Right atrium auricular region (tissue), 2 donors: ENCODE measurements around the gene MMS19. TPM values are rescaled to one million over a fixed set of nuclear protein-coding genes. Genes with fewer than 3 reads are reported as not detected.

ENCODE experiments used
- DNase-seq: peaks from one replicate; pipeline ENCODE4 v3.0.0-alpha.2; 2019; ENCODE audit warnings: low spot score
- H3K27ac ChIP-seq, 2 donors: fragments of 200-600 bp; sonication (generic); 1 replicate in 1 of 2; 2 replicates in 1 of 2; pipeline ENCODE4 v1.5.1; 2016 to 2019
- H3K27me3 ChIP-seq, 2 donors: fragments of 200-600 bp; sonication (generic); one replicate each; pipeline versions ENCODE4 v1.5.1 to v1.6.0; 2017 to 2019
- H3K36me3 ChIP-seq: fragments of 200-600 bp; sonication (generic); one replicate; pipeline ENCODE4 v1.5.1; 2016
- H3K4me1 ChIP-seq, 2 donors: fragments of 200-600 bp; sonication (generic); one replicate each; pipeline versions ENCODE4 v1.5.1 to v1.6.0; 2017 to 2019
- H3K4me3 ChIP-seq, 2 donors: fragments of 200-600 bp; sonication (generic); 1 replicate in 1 of 2; 2 replicates in 1 of 2; pipeline ENCODE4 v1.5.1; 2017 to 2019; ENCODE audit warnings: mild to moderate bottlenecking in 1 of 2, moderate library complexity in 1 of 2
- H3K9me3 ChIP-seq, 2 donors: fragments of 200-600 bp; sonication (generic); one replicate each; pipeline ENCODE4 v1.5.1; 2019
- total RNA-seq, 2 donors: library from RNA; depleted of rRNA; stranded (reverse); fragments of >200 nt; gene quantifications; one replicate each; pipeline ENCODE4 v1.1.0, GENCODE V29; 2016
- TF ChIP-seq, protein P1 (sequence below), 2 donors: fragments of 200-600 bp; sonication (generic); IDR thresholded peaks; one replicate each; pipeline ENCODE4 v1.5.1; 2019; ENCODE audit warnings: antibody characterized with exemption in 2 of 2

MMS19 gene
- total RNA-seq, 2 donors from 2014 or later, result 48.0 to 51.8 TPM

- TF ChIP-seq, protein P1, sequence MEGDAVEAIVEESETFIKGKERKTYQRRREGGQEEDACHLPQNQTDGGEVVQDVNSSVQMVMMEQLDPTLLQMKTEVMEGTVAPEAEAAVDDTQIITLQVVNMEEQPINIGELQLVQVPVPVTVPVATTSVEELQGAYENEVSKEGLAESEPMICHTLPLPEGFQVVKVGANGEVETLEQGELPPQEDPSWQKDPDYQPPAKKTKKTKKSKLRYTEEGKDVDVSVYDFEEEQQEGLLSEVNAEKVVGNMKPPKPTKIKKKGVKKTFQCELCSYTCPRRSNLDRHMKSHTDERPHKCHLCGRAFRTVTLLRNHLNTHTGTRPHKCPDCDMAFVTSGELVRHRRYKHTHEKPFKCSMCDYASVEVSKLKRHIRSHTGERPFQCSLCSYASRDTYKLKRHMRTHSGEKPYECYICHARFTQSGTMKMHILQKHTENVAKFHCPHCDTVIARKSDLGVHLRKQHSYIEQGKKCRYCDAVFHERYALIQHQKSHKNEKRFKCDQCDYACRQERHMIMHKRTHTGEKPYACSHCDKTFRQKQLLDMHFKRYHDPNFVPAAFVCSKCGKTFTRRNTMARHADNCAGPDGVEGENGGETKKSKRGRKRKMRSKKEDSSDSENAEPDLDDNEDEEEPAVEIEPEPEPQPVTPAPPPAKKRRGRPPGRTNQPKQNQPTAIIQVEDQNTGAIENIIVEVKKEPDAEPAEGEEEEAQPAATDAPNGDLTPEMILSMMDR (IDR thresholded peaks at IDR 0.05), result no peak
- no peak overlapping the region for H3K4me3 ChIP-seq
- H3K4me1 ChIP-seq, result peaks cover 0 to 78% of the 10 kb centered on the region in 2 donors
- no peaks in the 10 kb centered on the region for H3K27me3 ChIP-seq
- H3K27ac ChIP-seq, result peak overlapping the region; percentile 48 to 80
- no peaks in the 10 kb centered on the region for H3K9me3 ChIP-seq
- H3K36me3 ChIP-seq, result no peaks in the 10 kb centered on the region
- DNase-seq, result no peak
Observed at GRCh38 chr10:97518301-97519043, 20.2 kb upstream of the MMS19 start.

DNA sequence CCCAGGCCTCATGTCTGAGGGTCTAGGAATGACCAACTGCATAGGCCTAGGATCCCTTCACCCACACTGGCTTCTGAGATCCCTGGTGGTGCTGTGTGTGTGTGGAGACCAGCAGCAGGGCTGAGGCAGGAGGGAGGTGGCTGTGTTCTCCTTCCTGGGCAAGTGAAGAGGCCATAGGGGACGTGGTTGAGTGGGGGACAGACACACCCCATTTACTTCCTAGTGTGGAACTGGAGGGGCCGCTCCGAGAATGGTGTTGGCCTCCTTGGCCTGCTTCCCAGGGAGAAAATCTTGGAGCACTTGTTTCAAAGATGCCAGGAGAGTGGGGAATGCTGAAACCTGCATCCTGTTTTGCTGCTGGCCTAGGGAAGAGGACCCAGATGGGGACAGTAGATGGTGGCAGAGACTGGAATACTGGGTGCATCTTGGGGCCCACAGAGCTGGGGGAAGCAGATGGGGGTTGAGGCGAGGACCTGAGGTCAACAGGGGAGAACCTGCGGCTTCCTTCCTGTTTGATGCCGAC lies 19.6 kb upstream of the MMS19 start:
- Histone ChIP-seq H3K27ac (peak overlapping the region; percentile 48 to 80), H3K27me3 (no peaks in the 10 kb centered on the region), H3K4me3 (no peak overlapping the region), H3K4me1 (peaks cover 0 to 71% of the 10 kb centered on the region in 2 donors), H3K9me3 (no peaks in the 10 kb centered on the region), H3K36me3 (no peaks in the 10 kb centered on the region)
- no peak for DNase-seq
- TF ChIP-seq, protein P1 (IDR thresholded peaks at IDR 0.05), result no peak

DNA sequence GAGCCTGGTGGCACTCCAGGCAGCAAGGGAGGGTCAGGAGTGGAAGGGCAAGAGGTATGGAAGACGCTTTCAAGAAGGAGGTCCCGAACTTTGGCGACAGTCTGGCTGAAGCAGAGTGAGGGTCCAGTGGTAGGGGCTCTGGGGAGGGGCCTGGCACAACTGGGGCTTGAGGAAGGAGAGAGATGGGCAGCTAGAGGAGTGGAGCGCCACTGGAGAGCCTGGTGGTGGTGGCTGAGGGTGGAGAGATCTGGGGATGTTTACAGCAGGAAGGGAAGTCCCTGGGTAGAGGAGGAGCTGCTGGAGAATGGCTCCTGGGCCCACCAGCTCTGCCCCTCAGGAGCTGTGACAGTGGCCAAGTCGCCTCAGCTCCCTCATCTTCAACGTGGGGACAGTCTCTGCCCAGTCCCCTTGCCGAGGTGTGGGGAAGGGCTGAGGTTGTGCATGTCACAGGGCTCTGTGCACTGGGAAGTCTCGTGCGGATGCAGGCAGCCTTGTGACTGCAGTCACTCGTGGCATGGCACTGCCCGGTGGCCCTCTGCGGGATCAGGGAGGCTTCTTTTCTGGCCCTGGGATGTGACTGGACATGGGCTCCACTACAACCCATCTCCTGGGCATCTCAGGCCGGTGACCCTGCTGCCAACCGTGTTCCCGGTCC lies 19.0 kb upstream of the MMS19 start:
- H3K9me3 ChIP-seq, result no peaks in the 10 kb centered on the region
- no peaks in the 10 kb centered on the region for H3K27me3 ChIP-seq
- H3K4me1 ChIP-seq, result peaks cover 0 to 71% of the 10 kb centered on the region in 2 donors
- DNase-seq, result no peak
- peak overlapping the region; percentile 48 to 80 for H3K27ac ChIP-seq
- no peak overlapping the region for H3K4me3 ChIP-seq
- TF ChIP-seq, protein P1 (IDR thresholded peaks at IDR 0.05), result no peak
- H3K36me3 ChIP-seq, result no peaks in the 10 kb centered on the region

DNA sequence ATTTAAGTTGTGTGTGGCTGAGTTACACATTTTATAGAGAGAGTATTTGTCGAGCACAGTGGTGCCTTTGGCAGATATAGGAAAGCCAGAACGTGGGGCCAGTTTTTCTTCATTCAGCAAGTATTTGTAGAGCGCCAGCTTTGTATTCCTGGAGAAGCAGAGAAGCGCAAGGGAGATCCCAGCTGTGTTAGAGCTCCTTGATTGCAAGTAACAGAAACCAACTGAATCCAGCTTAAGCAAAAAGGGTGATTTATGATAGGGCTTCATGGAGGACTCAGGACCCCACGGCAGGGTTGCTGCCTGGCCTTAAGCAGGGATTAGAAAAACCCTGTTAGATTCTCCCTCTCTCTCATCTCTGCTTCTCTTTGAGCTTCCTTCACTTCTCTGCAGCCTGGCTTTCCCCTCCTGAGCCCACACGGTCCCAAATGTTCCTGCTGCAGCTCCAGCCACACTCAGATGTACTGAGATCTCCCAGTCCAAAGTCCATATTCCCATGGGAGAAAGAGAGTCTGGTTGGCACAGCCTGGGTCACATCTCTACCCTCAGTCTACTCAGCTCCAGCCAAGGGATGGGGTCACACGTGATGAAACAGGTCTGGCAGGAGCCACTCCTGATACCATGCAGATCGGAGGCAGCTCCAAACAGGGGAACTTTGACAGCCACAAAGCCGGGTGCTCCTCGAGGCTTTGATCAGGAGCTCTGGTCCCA lies 17.2 kb upstream of the MMS19 start:
- DNase-seq, result no peak
- Histone ChIP-seq H3K4me1 (peaks cover 0 to 59% of the 10 kb centered on the region in 2 donors), H3K27ac (no peak overlapping the region), H3K36me3 (no peaks in the 10 kb centered on the region), H3K9me3 (no peaks in the 10 kb centered on the region), H3K27me3 (no peaks in the 10 kb centered on the region), H3K4me3 (no peak overlapping the region)
- TF ChIP-seq, protein P1 (IDR thresholded peaks at IDR 0.05), result no peak

DNA sequence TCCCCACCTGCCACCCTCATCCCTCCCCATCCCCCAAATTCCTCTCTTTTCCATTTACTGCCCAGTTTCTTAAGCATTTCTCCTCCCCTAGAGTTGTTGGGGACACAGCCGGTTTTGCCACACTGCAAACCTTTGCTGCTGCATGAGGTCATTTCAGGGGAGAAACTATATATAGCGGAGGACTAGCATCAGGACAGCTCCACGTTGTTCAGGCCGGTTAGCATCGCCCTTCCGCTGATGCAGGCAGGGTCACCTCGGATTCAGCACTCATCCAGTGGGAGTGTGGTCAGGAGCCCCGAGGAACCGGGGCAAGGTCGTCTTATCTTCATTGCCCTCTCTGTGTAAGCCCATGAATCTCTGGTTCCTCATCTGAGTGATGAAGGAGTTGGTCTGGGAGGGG lies 16.1 kb upstream of the MMS19 start:
- Histone ChIP-seq H3K4me1 (peaks cover 0 to 53% of the 10 kb centered on the region in 2 donors), H3K27ac (peak overlapping the region in 1 of 2 donors; percentile 47)

More for the DNA sequence above, 16.1 kb upstream of the MMS19 start:
- Histone ChIP-seq H3K27me3 (no peaks in the 10 kb centered on the region), H3K36me3 (no peaks in the 10 kb centered on the region), H3K4me3 (no peak overlapping the region), H3K9me3 (no peaks in the 10 kb centered on the region)
- DNase-seq, result no peak
- TF ChIP-seq, protein P1 (IDR thresholded peaks at IDR 0.05), result no peak
